Esophagus (tissue), 2 donors: ENCODE measurements around the gene ADAMTSL1. TPM values are rescaled to one million over a fixed set of nuclear protein-coding genes. Genes with fewer than 3 reads are reported as not detected.
"Not testable (repeated sequence)": the region's sequence is repeated elsewhere in the genome, so short reads cannot be mapped to it uniquely, and the experiment has no call there.

Experiments used
- H3K27ac ChIP-seq, 2 donors: one replicate each; pipeline ENCODE4 v1.5.1; 2013; ENCODE audit warnings: low read depth in 2 of 2, mild to moderate bottlenecking in 2 of 2, inconsistent platforms in 1 of 2, low read length in 1 of 2, moderate library complexity in 1 of 2
- H3K27me3 ChIP-seq, 2 donors: one replicate each; pipeline ENCODE4 v1.6.1; 2013; ENCODE audit warnings: low read length in 2 of 2, control low read depth in 1 of 2, mild to moderate bottlenecking in 1 of 2; ENCODE audit not compliant: insufficient read depth in 2 of 2, control insufficient read depth in 1 of 2
- H3K36me3 ChIP-seq, 2 donors: one replicate each; pipeline ENCODE4 v1.6.1; 2013; ENCODE audit warnings: low read length in 1 of 2; ENCODE audit not compliant: control insufficient read depth in 2 of 2, insufficient read depth in 2 of 2
- H3K4me1 ChIP-seq, 2 donors: one replicate each; pipeline ENCODE4 v1.6.1; 2013; ENCODE audit warnings: low read length in 1 of 2; ENCODE audit not compliant: control insufficient read depth in 2 of 2, insufficient read depth in 2 of 2
- H3K4me3 ChIP-seq, 2 donors: one replicate each; pipeline ENCODE4 v1.5.1; 2013; ENCODE audit warnings: low read length in 2 of 2, mild to moderate bottlenecking in 2 of 2, low read depth in 1 of 2, moderate library complexity in 1 of 2
- H3K9me3 ChIP-seq, 2 donors: one replicate each; pipeline ENCODE4 v1.6.1; 2013; ENCODE audit warnings: mild to moderate bottlenecking in 2 of 2, low read depth in 1 of 2, low read length in 1 of 2, moderate library complexity in 1 of 2; ENCODE audit not compliant: control insufficient read depth in 2 of 2, insufficient read depth in 1 of 2
- WGBS, 2 donors: extraction: QIAGEN DNeasy Blood & Tissue Kit; methylation state at CpG; one replicate each; pipeline ENCODE4 v1.1.7; 2013; 5-methylcytosine and 5-hydroxymethylcytosine counted together
- polyA plus RNA-seq, 2 donors: library from polyadenylated mRNA; stranded (reverse); fragments of 200-250 nt; gene quantifications; one replicate each; pipeline ENCODE4 v1.2.3, GENCODE V29; 2013
- donor health status: healthy with polysubstance abuse.
- donor health status: Bipolar disorder and iron deficiency.

ADAMTSL1 gene
- polyA plus RNA-seq, 2 donors, result 1.2 to 1.8 TPM

GRCh38 chr9:18865542-18865941, 391.6 kb downstream of the ADAMTSL1 start:
- H3K4me3 ChIP-seq, result no peak overlapping the region

GRCh38 chr9:18866121-18866831, 392.3 kb downstream of the ADAMTSL1 start:
- H3K4me1 ChIP-seq, result no peaks in the 10 kb centered on the region
- H3K27ac ChIP-seq, result no peak overlapping the region
- H3K4me3 ChIP-seq, result no peak overlapping the region
- H3K27me3 ChIP-seq, result no peaks in the 10 kb centered on the region
- H3K9me3 ChIP-seq, result no peaks in the 10 kb centered on the region
- no peaks in the 10 kb centered on the region for H3K36me3 ChIP-seq
- WGBS, 2 donors, result 80 to 91% methylated on average over 4 of the region's 4 CpGs

More at GRCh38 chr9:18865542-18865941, 391.6 kb downstream of the ADAMTSL1 start:
- no peaks in the 10 kb centered on the region for H3K4me1 ChIP-seq
- 89 to 91% methylated on average over 3 of the region's 3 CpGs for WGBS, 2 donors
- H3K36me3 ChIP-seq, result no peaks in the 10 kb centered on the region
- H3K27ac ChIP-seq, result no peak overlapping the region
- H3K27me3 ChIP-seq, result no peaks in the 10 kb centered on the region
- no peaks in the 10 kb centered on the region for H3K9me3 ChIP-seq

GRCh38 chr9:18869725-18870124, 395.8 kb downstream of the ADAMTSL1 start:
- no peak overlapping the region for H3K27ac ChIP-seq
- no peaks in the 10 kb centered on the region for H3K36me3 ChIP-seq
- H3K4me1 ChIP-seq, result no peaks in the 10 kb centered on the region
- H3K4me3 ChIP-seq, result no peak overlapping the region
- no peaks in the 10 kb centered on the region for H3K9me3 ChIP-seq
- H3K27me3 ChIP-seq, result no peaks in the 10 kb centered on the region

- no peaks in the 10 kb centered on the region for H3K36me3 ChIP-seq
- WGBS, 2 donors, result 93% methylated on average over 4 of the region's 4 CpGs
- H3K4me1 ChIP-seq, result no peaks in the 10 kb centered on the region
- H3K4me3 ChIP-seq, result no peak overlapping the region
- H3K27ac ChIP-seq, result no peak overlapping the region
- no peaks in the 10 kb centered on the region for H3K27me3 ChIP-seq
- H3K9me3 ChIP-seq, result no peaks in the 10 kb centered on the region
Observed at GRCh38 chr9:18874069-18874468, 400.1 kb downstream of the ADAMTSL1 start.

- H3K9me3 ChIP-seq, H3K4me3 ChIP-seq: not testable (repeated sequence)
Observed at GRCh38 chr9:18874990-18875389, 401.0 kb downstream of the ADAMTSL1 start.

GRCh38 chr9:18877984-18878383, 404.0 kb downstream of the ADAMTSL1 start:
- H3K9me3 ChIP-seq, result no peaks in the 10 kb centered on the region
- no peak overlapping the region for H3K27ac ChIP-seq
- H3K36me3 ChIP-seq, result no peaks in the 10 kb centered on the region
- H3K4me1 ChIP-seq, result no peaks in the 10 kb centered on the region
- WGBS, 2 donors, result 82 to 92% methylated on average over 3 of the region's 3 CpGs
- no peaks in the 10 kb centered on the region for H3K27me3 ChIP-seq
- no peak overlapping the region for H3K4me3 ChIP-seq

More at GRCh38 chr9:18874990-18875389, 401.0 kb downstream of the ADAMTSL1 start:
- not testable (repeated sequence) for H3K27me3 ChIP-seq, H3K27ac ChIP-seq, H3K4me1 ChIP-seq, H3K36me3 ChIP-seq

GRCh38 chr9:18881758-18882157, 407.8 kb downstream of the ADAMTSL1 start:
- Histone ChIP-seq H3K36me3 (no peaks in the 10 kb centered on the region), H3K9me3 (no peaks in the 10 kb centered on the region), H3K27ac (no peak overlapping the region), H3K4me3 (no peak overlapping the region), H3K4me1 (no peaks in the 10 kb centered on the region), H3K27me3 (no peaks in the 10 kb centered on the region)
- 73 to 79% methylated on average over 2 of the region's 2 CpGs for WGBS, 2 donors

GRCh38 chr9:18887546-18887945, 413.6 kb downstream of the ADAMTSL1 start:
- Histone ChIP-seq H3K9me3 (no peaks in the 10 kb centered on the region), H3K27me3 (no peaks in the 10 kb centered on the region), H3K4me1 (no peaks in the 10 kb centered on the region), H3K36me3 (no peaks in the 10 kb centered on the region), H3K4me3 (no peak overlapping the region), H3K27ac (no peak overlapping the region)
- 95 to 97% methylated on average over 1 of the region's 1 CpG for WGBS, 2 donors

GRCh38 chr9:18888290-18888689, 414.3 kb downstream of the ADAMTSL1 start:
- H3K27ac ChIP-seq, result no peak overlapping the region
- 46 to 80% methylated on average over 1 of the region's 1 CpG for WGBS, 2 donors
- H3K36me3 ChIP-seq, result no peaks in the 10 kb centered on the region
- no peak overlapping the region for H3K4me3 ChIP-seq
- no peaks in the 10 kb centered on the region for H3K4me1 ChIP-seq
- no peaks in the 10 kb centered on the region for H3K9me3 ChIP-seq
- H3K27me3 ChIP-seq, result no peaks in the 10 kb centered on the region

- no peak overlapping the region for H3K27ac ChIP-seq
- no peaks in the 10 kb centered on the region for H3K27me3 ChIP-seq
- H3K9me3 ChIP-seq, result no peaks in the 10 kb centered on the region
- no peaks in the 10 kb centered on the region for H3K36me3 ChIP-seq
- no peaks in the 10 kb centered on the region for H3K4me1 ChIP-seq
- no peak overlapping the region for H3K4me3 ChIP-seq
- 95 to 96% methylated on average over 12 of the region's 12 CpGs for WGBS, 2 donors
Observed at GRCh38 chr9:18889550-18889949, 415.6 kb downstream of the ADAMTSL1 start.
